Measurements from ENCODE around the gene PCSK2.

The PCSK2 gene

DNA sequence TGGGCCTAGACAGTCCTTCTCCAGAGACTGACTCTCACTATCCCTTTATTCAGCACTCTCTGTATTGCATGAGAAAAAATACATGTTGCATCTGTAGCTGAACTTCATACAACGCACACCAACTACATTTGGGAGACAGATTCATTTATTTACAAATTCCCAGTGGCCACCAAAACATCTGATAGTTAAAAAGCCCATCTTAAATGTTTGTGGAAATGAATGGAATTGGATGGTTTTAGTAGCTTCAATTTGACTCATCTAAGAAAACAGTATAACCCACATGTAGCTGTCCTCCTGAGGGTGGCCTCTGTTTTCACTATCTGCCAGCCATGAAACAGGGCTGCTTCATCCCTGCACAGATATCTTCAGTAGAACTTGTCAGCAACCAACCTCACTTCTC, 116.3 kb downstream of the PCSK2 start:
- DNase-seq, result no peak

DNA sequence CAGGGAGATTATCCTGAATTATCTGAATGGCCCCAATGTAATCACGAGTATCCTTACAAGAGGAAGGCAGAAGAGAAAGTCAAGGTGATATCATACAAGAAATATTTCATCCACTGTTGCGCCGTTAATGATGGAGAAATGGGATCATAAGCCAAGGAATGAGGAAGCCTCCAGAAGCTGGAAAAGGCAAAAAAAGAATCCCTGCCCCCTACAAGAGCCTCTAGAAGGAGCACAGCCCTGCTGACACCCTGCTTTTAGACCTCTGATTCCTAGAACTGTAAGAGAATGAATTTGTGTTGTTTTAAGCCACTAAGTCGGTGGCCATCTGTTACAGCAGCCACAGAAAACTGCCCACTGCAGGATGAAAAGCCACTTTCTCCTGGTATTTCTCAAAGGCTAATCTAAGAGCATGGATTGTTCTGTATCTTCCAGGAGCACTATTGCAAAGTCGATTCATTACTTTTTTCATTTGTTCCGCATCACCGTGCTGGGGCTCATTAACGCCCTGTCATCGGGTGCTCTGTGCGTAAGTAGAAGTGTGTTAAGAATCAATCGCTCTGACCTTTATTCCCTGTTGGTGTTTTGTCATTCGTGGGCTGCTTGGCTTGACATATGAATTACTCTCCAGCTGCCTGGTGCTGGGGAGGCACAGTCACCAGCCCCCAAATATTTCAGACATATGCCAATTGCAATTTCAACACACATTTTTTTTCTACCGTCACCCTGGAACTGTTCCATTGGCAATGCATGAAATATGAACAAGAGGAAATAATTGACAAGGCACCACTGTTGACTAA, 117.0 kb downstream of the PCSK2 start:
- no peak for DNase-seq

DNA sequence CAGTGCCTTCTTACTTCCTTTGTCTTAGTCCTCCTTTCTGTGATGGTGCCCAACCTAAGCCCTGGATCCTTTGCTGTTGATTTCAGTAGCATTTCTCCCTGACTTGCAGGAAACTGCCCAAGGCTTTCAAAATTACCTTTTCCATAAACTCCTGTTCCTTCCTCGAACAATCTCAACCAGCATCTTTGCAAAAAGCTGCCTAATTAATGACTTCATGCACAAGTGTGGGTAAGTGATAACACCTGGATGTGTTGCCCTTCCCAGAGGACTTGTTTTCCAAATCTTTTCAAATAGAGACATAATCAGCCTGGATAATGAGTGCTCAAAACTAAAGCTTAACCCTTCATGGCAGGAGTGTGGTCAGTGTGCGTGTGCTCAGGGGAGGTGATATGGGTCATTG, 118.0 kb downstream of the PCSK2 start:
- DNase-seq, result no peak

DNA sequence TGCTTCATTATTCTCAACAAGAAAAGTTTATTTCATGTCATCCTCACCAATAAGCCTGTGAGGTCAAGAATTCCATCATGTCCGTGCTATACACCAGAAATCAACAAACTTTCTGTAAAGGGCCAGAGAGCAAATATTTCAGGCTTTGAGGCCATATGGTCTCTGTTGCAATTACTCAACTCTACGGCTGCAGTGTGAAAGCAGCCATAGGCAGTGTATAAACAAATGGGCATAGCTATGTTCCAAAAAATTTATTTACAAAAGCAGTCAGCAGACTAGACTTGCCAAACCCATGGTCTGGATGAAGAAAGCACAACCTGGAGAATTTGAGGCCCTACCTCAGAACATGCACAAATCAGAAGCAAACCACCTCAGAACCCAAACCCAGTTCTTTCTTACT, 118.5 kb downstream of the PCSK2 start:
- DNase-seq, result no peak

DNA sequence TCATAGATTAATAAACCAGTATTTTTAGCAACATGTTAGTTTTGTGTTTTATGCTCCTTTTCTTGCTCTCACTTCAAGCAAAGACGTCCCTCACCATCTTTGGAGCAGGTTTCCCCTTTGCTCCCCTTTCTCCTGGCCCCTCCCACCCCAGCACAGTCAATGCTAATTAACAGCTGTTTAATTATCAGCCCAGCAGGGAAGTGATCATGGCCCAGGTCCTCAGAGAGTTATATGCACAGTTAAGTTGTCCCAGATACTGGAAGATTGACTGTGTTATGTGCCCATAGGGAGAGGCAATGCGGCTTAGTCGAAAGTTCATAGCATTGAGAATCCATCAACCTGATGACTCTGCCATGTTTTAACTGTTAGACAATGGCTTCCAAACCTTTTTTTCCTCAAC, 123.5 kb downstream of the PCSK2 start:
- DNase-seq, result no peak

DNA sequence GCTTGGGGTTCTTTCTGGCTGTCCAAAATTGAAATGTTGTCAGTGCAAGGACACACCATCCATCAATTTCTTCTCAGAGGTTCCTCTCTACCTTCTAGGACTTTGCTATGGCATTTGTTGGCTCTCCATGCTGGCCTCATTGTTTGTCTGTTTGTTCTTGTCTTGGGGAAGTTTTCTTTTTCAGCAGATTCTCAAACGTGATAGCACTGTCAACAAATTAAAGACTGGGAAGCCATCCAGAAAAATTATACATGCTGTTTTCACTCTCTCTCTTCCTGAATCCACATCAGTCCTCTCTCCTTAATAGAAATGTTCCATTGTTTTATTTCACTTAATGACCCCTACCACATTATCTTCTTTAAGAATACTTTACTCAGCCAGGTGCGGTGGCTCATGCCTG, 130.4 kb downstream of the PCSK2 start:
- no peak for DNase-seq

DNA sequence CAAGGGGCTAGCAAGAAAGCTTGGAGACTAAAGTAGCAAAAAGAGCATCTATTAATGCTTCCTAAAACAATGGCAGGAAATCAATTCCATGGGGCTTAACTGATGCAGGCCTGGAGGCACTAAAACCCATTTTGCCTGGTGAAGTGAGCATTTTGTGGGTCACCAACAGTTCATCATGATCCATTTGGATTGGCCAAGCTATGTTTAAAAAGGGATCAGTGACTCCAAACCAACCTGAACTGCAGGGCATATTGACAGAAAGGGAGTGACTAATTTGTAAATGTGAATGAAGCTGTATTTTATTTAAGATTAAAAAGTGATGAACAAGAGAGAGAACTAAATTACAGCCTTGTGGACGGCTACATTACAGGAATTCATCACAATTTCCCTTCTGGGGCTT, 132.0 kb downstream of the PCSK2 start:
- no peak for DNase-seq

DNA sequence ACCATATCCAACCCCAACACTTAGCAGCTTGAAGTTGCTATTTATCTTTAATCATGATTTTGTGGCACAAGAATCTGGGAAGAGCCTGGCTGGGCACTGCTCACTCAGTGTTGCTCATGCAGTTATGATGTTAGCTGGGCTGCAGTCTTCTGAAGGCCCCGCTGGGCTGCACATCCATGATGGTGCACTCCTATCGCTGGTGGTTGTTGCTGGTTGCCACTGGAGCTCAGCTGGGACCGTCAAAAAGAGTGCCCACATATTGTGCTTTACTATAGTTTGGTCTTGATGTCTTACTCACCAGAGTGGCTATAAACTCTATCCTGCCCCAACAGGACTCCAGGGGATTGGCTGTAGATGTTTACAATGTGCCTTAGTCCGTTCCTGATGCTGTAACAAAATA, 137.8 kb downstream of the PCSK2 start:
- no peak for DNase-seq

DNA sequence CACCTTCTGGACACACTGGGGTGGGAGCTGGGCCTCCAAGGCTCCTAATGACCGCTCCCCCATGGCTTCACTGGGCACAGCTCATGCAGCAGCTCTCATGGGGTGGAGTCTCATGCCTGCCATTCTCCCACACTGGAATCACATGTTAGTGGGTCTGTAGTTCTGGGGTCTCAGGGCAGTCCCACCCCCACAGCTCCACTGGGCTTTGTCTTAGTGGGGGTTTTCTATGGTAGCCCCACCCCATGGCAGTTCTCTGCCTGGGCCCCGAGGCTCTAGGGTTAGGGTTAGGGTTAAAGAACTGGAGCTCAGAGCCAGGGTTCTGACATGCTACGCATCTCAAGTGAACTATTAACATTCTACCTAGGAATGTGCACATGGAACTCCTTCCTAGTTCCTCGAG, 139.0 kb downstream of the PCSK2 start:
- DNase-seq, result no peak

DNA sequence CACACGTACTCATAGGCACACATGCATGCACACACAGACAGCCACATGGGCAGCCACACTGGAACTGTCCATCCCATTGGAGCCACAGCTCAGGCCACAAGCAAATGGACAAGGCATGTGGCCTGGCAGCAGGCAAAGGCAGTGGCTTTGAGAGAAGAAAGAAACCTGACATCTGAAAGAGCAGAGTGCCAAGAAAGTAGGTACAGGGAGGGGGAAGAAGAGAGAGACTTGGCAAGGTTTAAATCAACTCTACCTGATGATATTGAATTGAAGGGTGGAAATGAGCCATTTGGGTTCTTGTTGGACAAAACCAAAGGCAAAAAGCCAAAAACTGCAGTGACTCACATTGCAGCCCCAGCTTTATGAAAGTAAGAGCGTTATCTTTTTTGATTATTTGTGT, 142.7 kb downstream of the PCSK2 start:
- DNase-seq, result no peak

DNA sequence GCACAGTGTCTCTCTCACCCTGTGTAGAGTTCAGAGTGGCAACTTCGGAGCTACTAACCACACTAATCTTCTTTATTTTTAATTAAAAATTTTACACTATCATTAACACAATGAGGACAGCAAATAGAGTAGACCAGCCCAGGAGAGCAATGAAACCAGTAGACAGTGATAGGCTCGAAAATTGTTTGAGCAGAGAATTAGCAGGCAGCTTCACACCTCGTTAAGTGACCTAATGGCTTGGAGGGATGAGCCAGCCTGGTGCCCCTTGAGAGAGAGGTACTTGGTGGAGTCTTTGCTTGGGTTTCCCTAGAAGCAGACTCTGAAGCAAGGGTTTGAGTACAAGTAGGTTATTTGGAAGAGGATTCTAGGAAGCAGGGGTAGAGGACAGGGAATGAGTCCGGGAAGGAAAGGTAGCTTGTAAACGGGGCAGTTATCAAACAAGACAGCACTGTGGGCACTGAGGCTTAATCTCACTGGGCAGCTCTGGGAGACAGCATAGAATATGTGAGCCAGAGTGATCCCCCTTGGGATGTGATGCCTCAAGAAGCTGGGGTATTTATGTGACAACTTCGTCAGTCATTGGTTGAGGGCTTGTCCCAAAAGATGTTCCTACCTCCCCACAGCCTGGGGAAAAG, 146.1 kb downstream of the PCSK2 start:
- no peak for DNase-seq

DNA sequence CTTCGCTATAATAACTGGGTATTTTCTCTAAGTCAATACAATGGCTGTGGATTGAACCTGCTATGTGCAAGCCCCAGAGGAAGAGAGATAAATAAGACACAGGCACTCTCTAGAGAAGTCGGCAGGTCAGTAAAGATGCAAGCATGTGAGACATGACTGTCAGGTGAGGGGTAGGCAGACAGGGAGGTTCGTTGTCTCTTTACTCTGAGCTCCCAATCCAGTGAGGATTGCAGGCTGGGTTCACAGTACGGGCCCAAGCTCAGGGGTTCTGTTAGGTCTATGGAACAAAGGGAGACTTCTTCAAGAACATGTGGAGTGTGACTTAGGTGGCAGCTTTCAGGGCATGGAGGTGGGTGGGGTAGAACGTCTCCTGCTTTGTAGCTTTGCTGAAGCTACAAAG, 147.2 kb downstream of the PCSK2 start:
- DNase-seq, result no peak

DNA sequence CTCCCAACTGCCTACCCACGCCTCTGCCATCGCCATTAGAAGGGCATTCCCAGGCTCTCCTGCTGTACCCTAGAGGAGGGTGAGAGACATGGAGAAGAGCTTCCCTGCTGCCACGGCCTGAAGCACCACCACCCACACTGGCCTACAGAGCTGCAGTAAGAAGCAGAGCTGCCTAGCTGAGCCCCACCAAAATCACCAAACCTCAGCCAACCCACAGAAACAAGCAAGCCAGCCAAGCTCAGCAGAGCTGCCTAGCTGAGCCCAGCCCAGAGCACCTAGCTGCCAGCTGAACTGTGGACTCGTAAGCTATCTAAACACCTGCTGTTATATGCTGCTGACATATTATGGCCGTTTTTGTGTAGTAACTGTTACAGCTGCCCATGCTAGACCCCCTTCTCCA, 149.2 kb downstream of the PCSK2 start:
- DNase-seq, result no peak

DNA sequence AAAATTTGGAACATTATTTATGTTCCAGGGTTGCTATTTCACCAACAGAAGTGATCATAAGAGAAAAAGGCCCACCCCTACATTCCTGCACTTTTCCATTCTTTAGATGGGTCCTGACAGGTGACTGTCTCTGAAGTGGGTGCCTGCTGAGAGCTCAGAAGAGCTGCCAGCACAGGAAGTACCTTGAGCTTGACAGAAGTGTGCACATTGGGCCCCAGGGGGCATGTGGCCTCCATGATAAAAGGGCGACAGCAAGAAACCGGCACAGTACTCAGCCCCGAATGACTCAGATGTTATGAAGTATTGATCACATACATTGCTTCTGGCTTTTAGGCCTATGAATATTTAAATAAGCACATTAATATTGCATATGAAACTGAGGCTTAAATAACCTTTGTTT, 150.4 kb downstream of the PCSK2 start:
- no peak for DNase-seq

DNA sequence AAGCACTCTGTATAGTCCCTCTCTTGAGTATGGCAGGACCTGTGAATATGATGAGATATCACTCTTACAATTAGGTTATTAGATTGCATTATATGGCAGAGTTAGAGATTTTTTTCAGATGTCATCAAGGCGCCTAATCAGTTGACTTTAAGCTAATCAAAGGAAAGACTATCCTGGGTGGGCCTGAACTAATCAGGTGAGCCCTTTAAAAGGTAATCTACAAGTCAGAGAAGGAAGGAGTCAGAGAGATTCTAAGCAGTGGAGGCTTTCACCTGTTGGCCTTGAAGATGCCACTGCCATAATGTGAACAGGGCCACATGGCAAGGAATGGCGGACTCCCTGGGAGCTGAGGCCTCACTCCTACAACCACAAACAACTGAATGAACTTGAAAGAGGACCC, 152.8 kb downstream of the PCSK2 start:
- DNase-seq, result no peak

DNA sequence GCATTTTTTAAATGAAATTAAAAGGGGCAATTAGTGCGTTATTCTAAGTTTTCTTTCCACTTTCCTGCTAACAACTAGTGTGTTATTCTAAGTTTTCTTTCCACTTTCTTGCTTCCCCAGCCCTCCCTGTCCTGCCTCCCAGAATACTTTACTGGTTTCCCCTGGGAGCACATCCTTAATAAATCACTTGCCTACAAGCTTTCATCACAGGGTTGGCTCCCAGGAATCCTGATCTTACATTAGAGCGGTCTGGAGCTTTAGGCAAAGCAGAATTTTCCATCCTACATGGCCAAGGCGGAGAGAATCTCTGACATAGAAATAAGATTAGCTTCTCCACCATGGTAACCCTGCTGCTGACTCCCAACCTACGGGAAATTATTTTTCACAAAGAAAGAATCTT, 154.0 kb downstream of the PCSK2 start:
- no peak for DNase-seq

DNA sequence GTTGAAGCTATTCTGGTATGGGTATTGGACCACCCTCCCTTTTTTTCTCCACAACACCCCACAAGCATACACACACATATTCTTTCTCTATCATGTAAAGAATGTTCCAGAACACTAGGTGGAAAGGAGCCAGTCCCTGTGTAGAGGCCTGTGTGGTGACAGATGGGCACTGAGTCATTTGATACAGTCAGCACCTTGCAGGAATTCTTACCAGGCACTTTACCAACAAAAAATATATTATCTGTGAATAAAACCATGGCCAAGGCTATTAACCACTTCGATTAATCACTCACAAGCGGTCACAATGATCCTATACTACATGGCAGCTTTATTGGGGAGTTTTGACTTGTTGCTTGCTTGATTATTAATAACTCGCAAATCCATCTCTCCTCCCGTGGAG, 154.9 kb downstream of the PCSK2 start:
- no peak for DNase-seq

DNA sequence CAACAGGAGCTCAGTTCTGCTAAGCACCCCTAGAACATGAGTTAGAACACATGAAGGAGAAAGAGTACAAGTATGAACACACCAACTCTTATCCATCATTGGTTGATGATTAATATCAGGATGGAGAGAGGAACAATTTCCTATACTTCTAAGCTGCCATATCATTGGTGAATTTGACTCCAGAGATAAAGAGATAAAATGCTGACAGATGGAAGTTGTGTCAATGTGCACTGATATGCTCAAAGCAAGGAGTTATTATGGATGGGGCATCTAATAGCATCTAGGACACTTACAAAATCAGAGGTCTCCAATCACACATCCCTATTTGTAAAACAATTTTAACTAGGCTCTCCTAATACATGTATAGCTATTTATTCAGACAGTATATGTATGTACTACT, 159.0 kb downstream of the PCSK2 start:
- DNase-seq, result no peak

DNA sequence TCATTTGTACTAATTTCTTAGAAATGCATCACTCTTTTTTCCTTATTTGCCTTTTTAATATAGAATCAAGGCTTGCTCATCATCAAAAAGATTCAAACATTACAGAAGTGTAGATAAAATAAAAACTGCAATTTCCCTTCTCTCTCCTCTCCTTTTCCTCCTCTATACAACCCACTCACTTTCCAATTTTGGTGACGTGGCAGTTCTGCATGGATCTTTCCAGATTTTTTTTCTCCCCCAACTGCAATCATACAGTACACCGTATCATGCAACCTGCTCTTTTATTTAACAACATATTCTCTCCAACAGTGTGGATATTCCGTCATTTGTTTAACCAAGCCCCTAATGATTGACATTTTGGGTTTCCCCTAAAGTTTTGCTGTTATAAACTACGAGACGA, 163.8 kb downstream of the PCSK2 start:
- DNase-seq, result no peak

DNA sequence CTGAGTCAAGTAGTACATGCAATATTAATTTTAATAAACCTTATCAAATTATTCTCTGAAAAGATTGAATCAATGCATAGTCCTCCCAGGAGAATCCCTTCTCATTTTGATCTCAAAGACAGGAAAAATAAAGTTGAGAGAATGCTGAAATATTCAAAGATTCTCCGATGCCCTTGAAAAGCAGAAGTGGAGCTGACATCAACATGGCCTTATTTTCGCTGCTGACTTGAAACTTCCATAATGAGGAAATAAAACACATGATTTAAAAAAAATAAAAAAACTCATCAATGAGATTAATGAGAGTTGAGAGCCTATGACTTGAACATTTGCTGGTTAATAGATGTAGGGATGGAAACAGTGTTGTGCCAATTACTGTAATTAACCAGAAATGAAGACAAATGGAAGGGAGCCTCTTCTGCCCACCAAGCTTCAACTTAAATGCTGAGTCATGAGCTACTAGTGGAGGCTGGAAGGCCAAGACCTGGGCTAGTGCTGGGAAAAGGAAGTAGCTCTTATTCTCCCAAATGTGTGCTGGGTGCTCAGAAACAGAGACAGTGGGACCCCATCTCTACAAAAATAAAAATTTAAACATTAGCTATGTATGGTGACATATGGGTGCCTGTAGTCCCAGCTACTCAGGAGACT, 164.4 kb downstream of the PCSK2 start:
- DNase-seq, result no peak

DNA sequence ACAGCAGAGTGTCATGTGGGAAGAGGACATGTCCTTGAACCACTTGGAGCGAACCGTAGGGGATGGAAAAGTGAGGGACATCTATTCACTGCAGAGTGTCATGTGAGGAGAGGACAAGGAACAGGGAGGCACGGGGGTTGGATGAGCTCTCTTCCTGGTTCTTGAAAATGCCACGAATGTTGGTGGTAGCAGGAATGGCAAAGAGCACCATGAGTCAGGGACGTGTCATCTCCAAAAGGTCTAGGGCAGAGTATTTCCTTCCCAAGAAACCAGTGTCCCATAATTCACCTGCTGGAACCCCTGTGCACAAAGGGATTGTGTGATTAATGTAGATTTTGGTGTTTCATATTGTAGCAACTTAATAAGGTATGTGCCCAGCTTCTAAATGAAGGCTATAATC, 167.6 kb downstream of the PCSK2 start:
- DNase-seq, result no peak

DNA sequence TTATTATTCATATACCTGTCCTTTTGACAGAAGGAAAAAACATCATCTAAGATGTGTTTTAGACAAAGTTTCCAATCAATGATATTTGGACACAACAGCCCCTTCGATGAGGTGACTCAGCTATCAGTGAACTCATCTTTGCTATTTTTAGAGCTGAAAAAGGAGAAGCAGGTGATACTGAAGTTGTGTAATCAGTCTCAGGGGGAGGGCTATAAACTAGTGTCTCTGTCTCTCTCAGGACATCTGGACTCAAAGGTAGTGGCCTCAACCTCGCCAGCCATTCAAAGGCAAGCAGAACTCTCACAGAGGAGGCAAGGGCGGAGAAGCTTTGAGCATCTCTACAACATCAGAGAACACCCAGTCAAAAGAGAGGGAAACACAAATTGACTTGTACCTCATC, 168.9 kb downstream of the PCSK2 start:
- DNase-seq, result no peak

DNA sequence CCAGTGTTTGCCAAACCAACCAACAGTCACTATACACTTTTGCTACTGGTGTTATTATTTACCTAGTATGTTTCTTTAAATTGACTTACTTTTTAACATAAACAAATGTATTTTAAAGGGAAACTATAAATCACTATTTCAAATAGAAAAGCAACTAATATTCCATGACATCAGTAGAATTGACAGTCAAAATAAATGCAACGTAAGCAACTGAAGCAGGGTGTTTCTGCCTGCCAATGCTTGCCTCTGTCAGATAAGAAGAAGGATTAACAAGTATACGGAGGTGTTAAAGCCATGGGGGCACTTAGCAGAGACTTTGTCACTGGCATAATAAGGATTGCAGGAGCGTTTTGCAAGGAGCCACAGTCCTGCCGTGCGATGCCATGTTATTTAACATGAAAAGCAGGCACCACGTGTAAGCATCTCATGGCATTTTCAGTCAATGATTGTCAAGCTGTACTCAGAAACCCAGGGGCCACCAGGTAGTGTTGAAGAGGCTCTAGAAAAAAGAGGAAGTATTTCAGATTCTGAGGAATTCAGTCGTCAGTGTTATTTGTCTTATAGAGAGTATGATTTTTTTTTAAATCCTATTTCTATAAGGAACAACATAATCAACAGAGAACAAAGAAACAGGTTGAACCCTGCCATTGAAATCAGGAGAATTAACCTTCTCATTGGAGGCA, 172.6 kb downstream of the PCSK2 start:
- no peak for DNase-seq

DNA sequence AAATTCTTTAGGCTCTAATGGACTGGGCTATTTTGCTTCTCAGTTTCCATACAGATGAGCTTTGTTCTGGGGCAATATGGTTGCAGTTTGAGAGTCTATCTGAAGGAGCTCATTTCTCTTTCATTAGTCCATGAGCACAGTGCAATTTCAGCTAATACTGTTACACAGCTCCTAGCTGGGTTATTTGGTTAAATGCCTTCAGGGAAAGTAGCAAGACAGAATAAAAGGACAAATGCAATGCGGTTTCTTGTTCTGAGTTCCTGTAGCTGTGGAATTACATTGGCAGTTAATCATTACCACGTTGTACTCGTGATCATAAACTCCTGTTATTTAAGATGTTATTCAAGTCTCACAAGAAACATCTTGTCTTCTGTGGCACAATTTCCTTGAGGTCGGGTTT, 176.6 kb downstream of the PCSK2 start:
- no peak for DNase-seq

All from activated CD4-positive, CD25-positive, alpha-beta regulatory T cell (primary cell).